Neural crest cell (in vitro differentiated cells): ENCODE results near the gene COL11A2. TPM values are rescaled to one million over a fixed set of nuclear protein-coding genes. Genes with fewer than 3 reads are reported as not detected.

ENCODE experiments used
- DNase-seq: peaks from one replicate; pipeline ENCODE4 v3.0.0; 2021; ENCODE audit warnings: low read depth, mixed read lengths, low spot score
- H3K27ac Mint-ChIP-seq: one replicate; pipeline ENCODE4 v1.8.0; 2021; ENCODE audit warnings: mild to moderate bottlenecking, mixed read lengths; ENCODE audit not compliant: unreplicated experiment
- H3K27me3 Mint-ChIP-seq: 2 replicates; pipeline ENCODE4 v1.8.0; 2021; ENCODE audit warnings: low read depth, mild to moderate bottlenecking, mixed read lengths
- H3K36me3 Mint-ChIP-seq: 2 replicates; pipeline ENCODE4 v1.8.0; 2021; ENCODE audit warnings: low read depth, mild to moderate bottlenecking, mixed read lengths
- H3K4me1 Mint-ChIP-seq: 2 replicates; pipeline ENCODE4 v1.8.0; 2021; ENCODE audit warnings: mixed read lengths
- H3K4me3 Mint-ChIP-seq: one replicate; pipeline ENCODE4 v1.8.0; 2021; ENCODE audit warnings: mild to moderate bottlenecking, mixed read lengths
- H3K9me3 Mint-ChIP-seq: 2 replicates; pipeline ENCODE4 v1.8.0; 2021; ENCODE audit warnings: mixed read lengths
- CTCF ChIP-seq: fragments of 200-600 bp; sonication (generic); conservative IDR thresholded peaks from 2 replicates; pipeline ENCODE4 v1.5.0; 2021; ENCODE audit warnings: antibody characterized with exemption, mild to moderate bottlenecking
- total RNA-seq: library from RNA; stranded (reverse); gene quantifications from 2 replicates; pipeline ENCODE4 v1.2.1, GENCODE V29; 2021

Gene COL11A2
- total RNA-seq, 1 donor from 2014 or later: 4.2 TPM

DNA sequence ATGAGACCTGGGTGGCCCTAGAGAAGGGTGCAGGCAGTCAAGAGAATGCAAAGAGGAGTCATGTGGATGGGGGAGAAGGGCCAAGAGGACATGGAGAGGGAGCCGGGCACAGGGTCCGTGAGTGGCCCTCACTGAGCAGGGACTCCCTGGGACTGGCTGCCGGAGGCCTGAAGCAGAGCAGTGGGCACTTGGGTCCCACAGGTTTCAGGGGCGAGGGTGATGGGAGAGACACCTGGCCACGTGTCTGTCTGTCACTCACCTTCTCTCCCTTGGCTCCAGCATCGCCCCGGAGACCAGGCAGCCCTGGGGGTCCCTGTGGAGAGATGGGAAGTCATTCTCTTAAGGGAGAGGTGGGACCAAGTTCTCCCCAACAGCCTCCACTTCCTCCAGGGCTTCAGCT lies 25.5 kb downstream of the COL11A2 start:
- H3K27ac Mint-ChIP-seq: no peak overlapping the region
- H3K4me3 Mint-ChIP-seq: no peak overlapping the region
- DNase-seq: no peak
- H3K36me3 Mint-ChIP-seq: no peaks in the 10 kb centered on the region
- no peaks in the 10 kb centered on the region for H3K9me3 Mint-ChIP-seq
- no peak for TF ChIP-seq CTCF
- no peaks in the 10 kb centered on the region for H3K27me3 Mint-ChIP-seq
- H3K4me1 Mint-ChIP-seq: peaks cover 3% of the 10 kb centered on the region

DNA sequence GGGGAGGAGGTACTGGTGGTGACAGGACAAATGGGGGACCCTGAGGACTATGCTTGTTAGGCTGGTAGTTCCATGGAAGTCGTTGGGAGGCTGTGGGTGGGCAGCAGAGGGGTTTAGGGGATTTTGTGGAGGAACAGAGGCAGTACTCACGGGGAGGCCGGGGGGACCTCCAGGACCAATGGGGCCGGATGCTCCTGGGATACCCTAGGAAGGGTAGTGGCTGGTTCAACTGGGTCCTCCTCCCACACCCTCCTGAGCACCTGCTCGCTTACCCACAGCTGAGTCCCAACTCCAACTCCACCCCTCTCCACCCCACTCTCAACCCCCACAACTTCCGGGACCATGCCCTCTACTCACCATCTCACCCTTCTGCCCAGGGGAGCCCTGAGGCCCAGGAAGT lies 25.9 kb downstream of the COL11A2 start:
- Mint-ChIP-seq H3K36me3 (no peaks in the 10 kb centered on the region), H3K27ac (no peak overlapping the region), H3K4me3 (no peak overlapping the region), H3K9me3 (no peaks in the 10 kb centered on the region), H3K4me1 (peaks cover 7% of the 10 kb centered on the region), H3K27me3 (no peaks in the 10 kb centered on the region)
- DNase-seq: no peak
- no peak for TF ChIP-seq CTCF

DNA sequence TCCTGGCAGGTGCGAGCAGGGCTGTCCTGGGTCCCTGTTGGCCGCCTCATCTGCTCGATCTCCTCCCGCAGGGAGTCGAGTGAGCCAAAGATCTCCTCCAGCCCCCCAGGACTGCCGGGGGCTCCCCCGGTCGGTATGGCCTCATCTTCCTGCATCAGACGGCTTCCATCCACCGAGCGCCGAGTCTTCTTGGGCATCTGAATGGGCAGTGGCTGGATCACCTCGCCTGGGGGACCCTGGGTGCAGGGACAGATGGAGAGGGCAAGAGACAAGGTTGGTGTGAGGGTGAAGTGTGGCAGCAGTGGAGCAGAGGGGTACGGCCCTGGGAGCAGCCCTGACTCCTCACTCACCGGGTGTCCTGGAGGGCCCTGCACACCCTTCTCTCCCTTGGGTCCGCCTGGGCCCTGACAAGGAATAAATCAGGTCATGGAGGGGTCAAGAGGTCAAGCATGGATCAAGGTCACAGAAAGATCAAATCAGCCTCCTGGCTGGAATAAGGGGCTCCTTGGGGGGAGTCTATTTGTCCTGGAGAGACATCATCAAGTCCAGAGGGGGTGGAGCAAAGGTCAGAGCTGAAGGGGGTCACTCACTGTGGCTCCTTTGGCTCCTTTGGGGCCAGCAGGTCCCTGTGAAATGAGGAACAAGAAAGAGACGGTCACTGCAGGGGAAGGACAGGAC lies 26.5 kb downstream of the COL11A2 start:
- Mint-ChIP-seq H3K9me3 (no peaks in the 10 kb centered on the region), H3K4me1 (peaks cover 13% of the 10 kb centered on the region), H3K27ac (no peak overlapping the region), H3K36me3 (no peaks in the 10 kb centered on the region), H3K4me3 (no peak overlapping the region), H3K27me3 (peaks cover 4% of the 10 kb centered on the region)
- no peak for DNase-seq
- TF ChIP-seq CTCF: no peak

DNA sequence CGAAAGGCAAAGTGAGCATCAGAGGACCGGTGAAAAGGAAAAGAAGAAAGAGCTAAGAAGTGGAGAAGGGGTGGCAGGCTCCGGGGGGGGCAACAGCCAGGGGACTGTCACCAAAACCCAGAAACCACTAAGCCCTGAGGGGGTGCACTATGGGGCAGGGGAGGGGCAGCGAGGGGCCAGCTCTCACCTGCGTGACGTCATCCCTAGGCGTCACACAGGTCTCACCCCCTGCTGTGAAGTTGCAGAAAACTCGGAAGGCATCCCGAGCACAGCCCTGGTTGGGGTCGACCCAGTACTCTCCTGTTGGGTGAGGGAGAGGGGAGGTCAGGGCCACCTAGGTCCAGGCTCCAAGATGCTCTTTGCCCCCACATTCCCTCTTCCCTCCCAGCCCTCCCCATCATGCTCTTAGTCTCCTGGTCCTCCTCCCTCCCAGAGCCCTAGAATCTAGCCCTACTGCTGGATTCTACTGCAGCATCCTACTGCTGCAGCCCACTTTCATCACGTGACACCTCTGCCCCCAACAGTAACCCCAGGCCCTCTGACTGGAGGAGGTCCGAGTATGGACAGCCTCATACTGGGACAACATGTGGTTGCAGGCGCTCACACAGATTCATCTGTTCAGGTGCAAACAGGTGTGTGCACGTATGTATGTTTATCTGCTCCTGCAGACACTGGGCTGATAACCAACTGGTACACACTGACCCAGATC lies 27.4 kb downstream of the COL11A2 start:
- peaks cover 4% of the 10 kb centered on the region for H3K27me3 Mint-ChIP-seq
- no peaks in the 10 kb centered on the region for H3K9me3 Mint-ChIP-seq
- no peaks in the 10 kb centered on the region for H3K36me3 Mint-ChIP-seq
- no peak overlapping the region for H3K4me3 Mint-ChIP-seq
- no peak for TF ChIP-seq CTCF
- H3K4me1 Mint-ChIP-seq: peaks cover 13% of the 10 kb centered on the region
- H3K27ac Mint-ChIP-seq: no peak overlapping the region
- no peak for DNase-seq

DNA sequence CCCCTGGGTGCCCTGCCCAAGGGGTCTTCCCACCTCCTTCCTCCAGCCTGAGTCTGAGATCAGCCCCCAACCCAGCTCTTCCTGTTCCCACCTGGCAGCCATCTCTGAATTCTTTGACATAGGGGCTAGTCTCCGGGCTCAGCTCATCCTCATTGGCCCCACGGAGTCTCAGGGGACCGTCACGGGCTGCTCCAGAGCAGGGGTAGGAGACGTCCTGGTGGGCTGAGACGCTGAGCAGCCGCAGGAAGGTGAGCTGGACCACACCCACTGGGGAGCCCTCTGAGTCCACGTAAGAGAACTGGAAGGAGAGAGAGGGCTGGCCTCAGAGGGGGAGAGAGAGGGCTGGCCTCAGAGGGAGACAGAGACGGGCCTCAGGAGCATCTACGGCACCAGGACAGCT lies 28.1 kb downstream of the COL11A2 start:
- Mint-ChIP-seq H3K9me3 (no peaks in the 10 kb centered on the region), H3K27me3 (peaks cover 4% of the 10 kb centered on the region), H3K4me1 (peaks cover 13% of the 10 kb centered on the region), H3K27ac (no peak overlapping the region), H3K36me3 (no peaks in the 10 kb centered on the region), H3K4me3 (no peak overlapping the region)
- TF ChIP-seq CTCF: no peak
- no peak for DNase-seq
